Caco-2 (cell line): ENCODE results near the gene CAMK2D. TPM values are rescaled to one million over a fixed set of nuclear protein-coding genes. Genes with fewer than 3 reads are reported as not detected.

Experiments used
- BruUV-seq: library from RNA; stranded (reverse); fragments of 400-500 nt; replicated peaks from 2 replicates; lab custom pipeline; 2021; lab: Mats Ljungman, UMichigan
- CTCF ChIA-PET: fragments of 300-600 bp; sonication (Branson Sonifier 250); formaldehyde crosslinking; loops from one replicate; lab custom pipeline; 2022; ENCODE audit warnings: antibody characterized with exemption; lab: Charles Lee
- POLR2A ChIA-PET: fragments of 300-600 bp; sonication (Branson Sonifier 250); formaldehyde crosslinking; loops from one replicate; lab custom pipeline; 2022; ENCODE audit warnings: antibody characterized with exemption; lab: Charles Lee
- DNase-seq, 2 experiments: peaks; one replicate each; pipeline versions ENCODE4 v3.0.0 to v3.0.0-alpha.2; 2020 to 2022
- H3K27me3 ChIP-seq: replicated peaks from 2 replicates; pipeline ENCODE4 v1.6.0; 2011; ENCODE audit warnings: low read length; ENCODE audit not compliant: control insufficient read depth, insufficient read depth
- H3K36me3 ChIP-seq: 2 replicates; pipeline ENCODE4 v1.5.1; 2011; ENCODE audit warnings: low read length; ENCODE audit not compliant: control insufficient read depth, insufficient read depth
- H3K4me1 ChIP-seq: fragments of 250-450 bp; sonication (Bioruptor Pico); 2 replicates; pipeline ENCODE4 v1.5.1; 2020; ENCODE audit warnings: mild to moderate bottlenecking
- H3K4me3 ChIP-seq: 2 replicates; pipeline ENCODE4 v1.5.1; 2011; ENCODE audit warnings: low read depth, mild to moderate bottlenecking, control low read depth, low read length
- H3K9me3 ChIP-seq: fragments of 250-450 bp; sonication (Bioruptor Pico); 2 replicates; pipeline ENCODE4 v1.5.1; 2020; ENCODE audit warnings: mild to moderate bottlenecking, moderate library complexity
- H3K27ac Mint-ChIP-seq: one replicate; pipeline ENCODE4 v1.8.0; 2022; ENCODE audit warnings: mixed read lengths; ENCODE audit not compliant: unreplicated experiment
- H3K27me3 Mint-ChIP-seq: one replicate; pipeline ENCODE4 v1.8.0; 2022; ENCODE audit warnings: mixed read lengths; ENCODE audit not compliant: insufficient read depth, unreplicated experiment
- H3K36me3 Mint-ChIP-seq: one replicate; pipeline ENCODE4 v1.8.0; 2022; ENCODE audit warnings: mild to moderate bottlenecking, mixed read lengths; ENCODE audit not compliant: insufficient read depth, unreplicated experiment
- H3K4me1 Mint-ChIP-seq: one replicate; pipeline ENCODE4 v1.8.0; 2022; ENCODE audit warnings: low read depth, mixed read lengths; ENCODE audit not compliant: unreplicated experiment
- H3K4me3 Mint-ChIP-seq: one replicate; pipeline ENCODE4 v1.8.0; 2022; ENCODE audit warnings: mild to moderate bottlenecking, moderate library complexity, mixed read lengths; ENCODE audit not compliant: unreplicated experiment
- H3K9me3 Mint-ChIP-seq: one replicate; pipeline ENCODE4 v1.8.0; 2022; ENCODE audit warnings: mixed read lengths; ENCODE audit not compliant: unreplicated experiment
- intact Hi-C: fragments of 100-400 bp; cut with micrococcal nuclease; formaldehyde crosslinking; loops from one replicate; pipeline ENCODE4 v1.10.0; 2022; ENCODE audit not compliant: unreplicated experiment
- total RNA-seq: library from RNA; stranded (reverse); gene quantifications from 2 replicates; pipeline ENCODE4 v1.2.3, GENCODE V29; 2022
- TF ChIP-seq, protein P1 (sequence below), 2 experiments: fragments of 200-600 bp in 1 of 2; IDR thresholded peaks; 1 replicate in 1 of 2; 2 replicates in 1 of 2; pipeline versions ENCODE4 v1.5.1 to v1.8.0; 2011 to 2022; ENCODE audit warnings: antibody characterized with exemption in 1 of 2, control low read depth in 1 of 2, inconsistent platforms in 1 of 2, low read depth in 1 of 2, low read length in 1 of 2, mild to moderate bottlenecking in 1 of 2, moderate library complexity in 1 of 2; ENCODE audit not compliant: insufficient read depth in 1 of 2, severe bottlenecking in 1 of 2, unreplicated experiment in 1 of 2

CAMK2D gene
- total RNA-seq, 1 experiment from 2014 or later: 65.6 TPM

DNA sequence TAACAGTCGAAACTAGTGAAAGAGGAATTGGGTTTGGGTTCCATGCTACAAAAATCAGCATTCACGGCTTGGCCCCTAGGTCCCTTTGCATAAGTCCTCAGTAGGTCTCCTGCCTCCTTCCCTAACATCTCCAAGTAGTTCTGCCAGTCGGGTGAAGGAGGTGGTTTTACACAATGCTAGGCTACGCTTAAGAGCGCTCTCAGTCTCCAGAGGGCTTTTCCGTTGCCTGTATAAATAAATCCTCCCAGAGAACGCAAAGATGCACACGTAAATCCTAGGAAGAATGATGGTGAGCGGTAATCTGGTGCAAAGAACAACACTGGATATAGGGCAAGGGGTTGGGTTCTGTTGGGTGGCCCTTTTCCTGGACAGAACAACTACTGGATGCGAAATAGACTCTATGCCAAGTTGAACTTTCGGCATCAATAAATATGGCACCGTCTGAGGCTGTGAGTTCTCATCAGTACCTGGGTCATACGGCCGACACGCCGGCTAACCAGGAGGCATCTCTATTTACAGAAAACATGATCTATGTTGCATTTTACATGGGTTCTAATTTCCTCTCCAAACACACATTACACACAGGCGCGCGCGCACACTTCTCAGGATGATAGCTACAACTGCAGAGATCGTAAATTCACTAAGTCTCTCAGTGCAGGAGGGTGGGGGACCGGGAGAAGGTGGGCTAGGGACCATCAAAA, 1.3 kb downstream of the CAMK2D start:
- peak overlapping the region; percentile 82 for H3K4me3 ChIP-seq
- H3K27ac Mint-ChIP-seq: peak overlapping the region; percentile 91
- H3K27me3 Mint-ChIP-seq: no peaks in the 10 kb centered on the region
- H3K9me3 ChIP-seq: no peaks in the 10 kb centered on the region
- BruUV-seq: no TSS peak
- peaks cover 32% of the 10 kb centered on the region for H3K4me1 ChIP-seq
- CTCF ChIA-PET: interaction anchor here (2.0 kb wide), 1 partner anchor 213 kb away, joined by 7 read pairs; no protein-coding TSS in a partner anchor
- H3K36me3 Mint-ChIP-seq: peaks cover 43% of the 10 kb centered on the region
- H3K36me3 ChIP-seq: no peaks in the 10 kb centered on the region
- no peaks in the 10 kb centered on the region for H3K9me3 Mint-ChIP-seq
- POLR2A ChIA-PET: interaction anchor here (0.5 to 1.0 kb wide), 6 partner anchors 77 to 563 kb away, joined by 3 to 9 read pairs (median 4); no protein-coding TSS in a partner anchor
- DNase-seq: peak in 1 of 2 experiments; percentile 16
- TF ChIP-seq, protein P1, sequence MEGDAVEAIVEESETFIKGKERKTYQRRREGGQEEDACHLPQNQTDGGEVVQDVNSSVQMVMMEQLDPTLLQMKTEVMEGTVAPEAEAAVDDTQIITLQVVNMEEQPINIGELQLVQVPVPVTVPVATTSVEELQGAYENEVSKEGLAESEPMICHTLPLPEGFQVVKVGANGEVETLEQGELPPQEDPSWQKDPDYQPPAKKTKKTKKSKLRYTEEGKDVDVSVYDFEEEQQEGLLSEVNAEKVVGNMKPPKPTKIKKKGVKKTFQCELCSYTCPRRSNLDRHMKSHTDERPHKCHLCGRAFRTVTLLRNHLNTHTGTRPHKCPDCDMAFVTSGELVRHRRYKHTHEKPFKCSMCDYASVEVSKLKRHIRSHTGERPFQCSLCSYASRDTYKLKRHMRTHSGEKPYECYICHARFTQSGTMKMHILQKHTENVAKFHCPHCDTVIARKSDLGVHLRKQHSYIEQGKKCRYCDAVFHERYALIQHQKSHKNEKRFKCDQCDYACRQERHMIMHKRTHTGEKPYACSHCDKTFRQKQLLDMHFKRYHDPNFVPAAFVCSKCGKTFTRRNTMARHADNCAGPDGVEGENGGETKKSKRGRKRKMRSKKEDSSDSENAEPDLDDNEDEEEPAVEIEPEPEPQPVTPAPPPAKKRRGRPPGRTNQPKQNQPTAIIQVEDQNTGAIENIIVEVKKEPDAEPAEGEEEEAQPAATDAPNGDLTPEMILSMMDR (IDR thresholded peaks at IDR 0.05; ENCODE audit: insufficient read depth in 1 of 2, low read depth in 1 of 2, low read length in 1 of 2, severe bottlenecking in 1 of 2, unreplicated experiment in 1 of 2): no peak
- intact Hi-C loops: loop anchor here (5.0 kb wide), 3 partner anchors 112 to 622 kb away; no protein-coding TSS in a partner anchor
- H3K4me1 Mint-ChIP-seq: peaks cover 17% of the 10 kb centered on the region
- no peaks in the 10 kb centered on the region for H3K27me3 ChIP-seq
- H3K4me3 Mint-ChIP-seq: peak overlapping the region; percentile 96

DNA sequence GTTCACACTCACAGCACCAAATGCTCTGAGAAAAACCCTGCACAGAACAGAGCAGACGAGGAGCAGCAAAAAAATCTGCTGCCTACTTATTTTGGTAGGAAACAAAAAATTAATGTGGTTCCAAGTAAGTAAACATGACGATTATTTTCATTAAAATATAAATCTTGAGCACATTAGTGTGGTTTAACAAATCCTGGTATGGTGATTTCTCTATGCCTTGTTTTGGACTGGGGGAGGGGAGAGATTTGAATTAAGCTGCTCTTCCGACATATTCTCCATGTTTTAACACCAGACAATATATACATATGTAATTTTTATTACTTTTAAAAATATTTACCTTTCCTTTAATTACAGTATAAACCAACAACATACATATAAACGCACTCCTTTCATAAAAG, 1.8 kb downstream of the CAMK2D start:
- H3K36me3 Mint-ChIP-seq: peaks cover 43% of the 10 kb centered on the region
- H3K27ac Mint-ChIP-seq: peak overlapping the region; percentile 91
- DNase-seq: no peak
- no peaks in the 10 kb centered on the region for H3K9me3 Mint-ChIP-seq
- no peaks in the 10 kb centered on the region for H3K36me3 ChIP-seq
- intact Hi-C loops: loop anchor here (5.0 kb wide), 3 partner anchors 113 to 623 kb away; no protein-coding TSS in a partner anchor
- peak overlapping the region; percentile 82 for H3K4me3 ChIP-seq
- ChIA-PET CTCF (interaction anchor here (1.3 kb wide), 1 partner anchor 212 kb away, joined by 4 read pairs; no protein-coding TSS in a partner anchor), POLR2A (no interaction called here)
- H3K4me1 ChIP-seq: peaks cover 26% of the 10 kb centered on the region
- no peaks in the 10 kb centered on the region for H3K27me3 ChIP-seq
- TF ChIP-seq, protein P1 (IDR thresholded peaks at IDR 0.05; ENCODE audit: insufficient read depth in 1 of 2, low read depth in 1 of 2, low read length in 1 of 2, severe bottlenecking in 1 of 2, unreplicated experiment in 1 of 2): no peak
- H3K27me3 Mint-ChIP-seq: no peaks in the 10 kb centered on the region
- peak overlapping the region; percentile 96 for H3K4me3 Mint-ChIP-seq
- H3K4me1 Mint-ChIP-seq: peaks cover 17% of the 10 kb centered on the region
- no peaks in the 10 kb centered on the region for H3K9me3 ChIP-seq
- no TSS peak for BruUV-seq

DNA sequence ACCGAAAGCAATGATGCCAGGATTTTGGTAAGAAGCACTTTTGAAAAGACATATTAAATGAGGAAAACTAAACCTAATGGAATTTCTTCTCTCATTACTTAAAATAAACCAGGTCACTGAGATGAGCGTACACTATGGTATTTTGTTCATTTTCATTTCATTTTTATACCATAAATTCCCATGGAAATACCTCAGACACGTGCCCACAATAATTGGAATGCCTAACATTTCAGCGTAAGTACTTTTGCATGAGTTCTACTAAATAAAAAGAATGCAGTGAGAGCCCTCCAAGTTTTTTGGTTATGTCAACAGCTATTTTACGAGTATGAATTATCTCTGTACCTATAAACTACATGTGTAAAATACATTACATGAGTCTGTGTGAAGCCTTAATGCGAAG, 3.2 kb downstream of the CAMK2D start:
- Histone ChIP-seq H3K9me3 (no peaks in the 10 kb centered on the region), H3K36me3 (no peaks in the 10 kb centered on the region), H3K4me3 (no peak overlapping the region), H3K4me1 (peaks cover 14% of the 10 kb centered on the region), H3K27me3 (no peaks in the 10 kb centered on the region)
- TF ChIP-seq, protein P1 (IDR thresholded peaks at IDR 0.05; ENCODE audit: insufficient read depth in 1 of 2, low read depth in 1 of 2, low read length in 1 of 2, severe bottlenecking in 1 of 2, unreplicated experiment in 1 of 2): no peak
- TSS peak; percentile 0 for BruUV-seq
- H3K27me3 Mint-ChIP-seq: no peaks in the 10 kb centered on the region
- POLR2A ChIA-PET: no interaction called here
- peak overlapping the region; percentile 96 for H3K4me3 Mint-ChIP-seq
- intact Hi-C loops: no loop called here
- CTCF ChIA-PET: interaction anchor here (1.3 kb wide), 1 partner anchor 211 kb away, joined by 4 read pairs; no protein-coding TSS in a partner anchor
- no peak for DNase-seq
- no peak overlapping the region for H3K27ac Mint-ChIP-seq
- H3K36me3 Mint-ChIP-seq: peaks cover 43% of the 10 kb centered on the region
- H3K4me1 Mint-ChIP-seq: peaks cover 11% of the 10 kb centered on the region
- no peaks in the 10 kb centered on the region for H3K9me3 Mint-ChIP-seq
